ENCODE measurements around the gene CRACR2A.

GRCh38 chr12:3755898-3756297, 3.0 kb upstream of the CRACR2A start:
- TF ChIP-seq ZIK1 (CRISPR knock-in tag; IDR thresholded peaks at IDR 0.05; ENCODE audit: borderline replicate concordance, low read depth) = no peak
- TF ChIP-seq CTCF (CRISPR knock-in tag; IDR thresholded peaks at IDR 0.05) = no peak

All from HepG2 (cell line).